ENCODE results near the gene CETP. TPM values are rescaled to one million over a fixed set of nuclear protein-coding genes. Genes with fewer than 3 reads are reported as not detected.

CETP gene
- total and polyA plus RNA-seq, 2 of the 13 experiments (the other 11 are each of a cell fraction or from before 2014, with no cell fraction given), result 0.31 to 9.8 TPM

GRCh38 chr16:56944954-56945839 lies 16.6 kb upstream of the CETP start (continued):
- TF ChIP-seq ZNF276 (CRISPR knock-in tag; IDR thresholded peaks at IDR 0.05; ENCODE audit: low read depth) (no peak), ZNF446 (CRISPR knock-in tag; IDR thresholded peaks at IDR 0.05) (no peak), ZFY (CRISPR knock-in tag; IDR thresholded peaks at IDR 0.05) (no peak), FOSL1 (CRISPR knock-in tag; IDR thresholded peaks at IDR 0.05; ENCODE audit: borderline replicate concordance) (no peak), AHDC1 (CRISPR knock-in tag; IDR thresholded peaks at IDR 0.05; ENCODE audit: borderline replicate concordance) (no peak), ISX (CRISPR knock-in tag; conservative IDR thresholded peaks at IDR 0.05) (no peak), EP300 (IDR thresholded peaks at IDR 0.05; ENCODE audit: low read depth in 2 of 2, low read length in 2 of 2) (no peak), EP300 (CRISPR knock-in tag; IDR thresholded peaks at IDR 0.05; ENCODE audit: borderline replicate concordance) (no peak), CTCF (CRISPR knock-in tag; IDR thresholded peaks at IDR 0.05) (no peak), ZNF777 (CRISPR knock-in tag; IDR thresholded peaks at IDR 0.05) (no peak), ZKSCAN5 (CRISPR knock-in tag; IDR thresholded peaks at IDR 0.05) (no peak), CENPBD1 (CRISPR knock-in tag; IDR thresholded peaks at IDR 0.05; ENCODE audit: borderline replicate concordance, low read depth) (no peak), HHEX (CRISPR knock-in tag; IDR thresholded peaks at IDR 0.05) (no peak), ZNF335 (CRISPR knock-in tag; IDR thresholded peaks at IDR 0.05) (no peak), ZNF569 (CRISPR knock-in tag; IDR thresholded peaks at IDR 0.05; ENCODE audit: borderline replicate concordance) (no peak), KLF6 (CRISPR knock-in tag; IDR thresholded peaks at IDR 0.05) (no peak), PRPF4 (IDR thresholded peaks at IDR 0.05; ENCODE audit: low read depth, low read length, poor library complexity, severe bottlenecking) (peak; percentile 11), ATF1 (CRISPR knock-in tag; IDR thresholded peaks at IDR 0.05) (no peak), ZNF790 (CRISPR knock-in tag; IDR thresholded peaks at IDR 0.05; ENCODE audit: borderline replicate concordance) (no peak), FOSL2 (CRISPR knock-in tag; IDR thresholded peaks at IDR 0.05) (no peak), ZNF703 (CRISPR knock-in tag; IDR thresholded peaks at IDR 0.05; ENCODE audit: borderline replicate concordance) (no peak)
